Measurements from ENCODE around the gene PARD3. TPM values are rescaled to one million over a fixed set of nuclear protein-coding genes. Genes with fewer than 3 reads are reported as not detected.

Gene PARD3
- total and polyA plus RNA-seq, 3 donors from 2014 or later: 31.8 to 59.5 (median 49.5) TPM

- Histone ChIP-seq H3K27ac (no peak overlapping the region), H3K27me3 (no peaks in the 10 kb centered on the region), H3K36me3 (ENCODE audit: low read depth, missing control alignments) (no peaks in the 10 kb centered on the region)
Measured at GRCh38 chr10:34378297-34378696, 436.8 kb downstream of the PARD3 start.

GRCh38 chr10:34377833-34378232 lies 437.3 kb downstream of the PARD3 start:
- TF ChIP-seq POLR2A (IDR thresholded peaks at IDR 0.05): no peak
- no peak for TF ChIP-seq CTCF (IDR thresholded peaks at IDR 0.05)
- H3K27ac ChIP-seq: no peak overlapping the region
- H3K36me3 ChIP-seq (ENCODE audit: low read depth, missing control alignments): no peaks in the 10 kb centered on the region
- H3K4me3 ChIP-seq: no peak overlapping the region
- 95% methylated on average over 5 of the region's 5 CpGs for WGBS, 2 donors
- H3K4me1 ChIP-seq: no peaks in the 10 kb centered on the region
- DNase-seq: no peak
- H3K9me3 ChIP-seq: no peaks in the 10 kb centered on the region
- no peaks in the 10 kb centered on the region for H3K27me3 ChIP-seq
- intact Hi-C loops (cut with DNase I; ENCODE audit: low total_unique reads): no loop called here

More at GRCh38 chr10:34378297-34378696, 436.8 kb downstream of the PARD3 start:
- no peaks in the 10 kb centered on the region for H3K4me1 ChIP-seq
- TF ChIP-seq POLR2A (IDR thresholded peaks at IDR 0.05): no peak
- no peak for TF ChIP-seq CTCF (IDR thresholded peaks at IDR 0.05)
- no peak overlapping the region for H3K4me3 ChIP-seq
- no peak for DNase-seq
- intact Hi-C loops (cut with DNase I; ENCODE audit: low total_unique reads): no loop called here
- no peaks in the 10 kb centered on the region for H3K9me3 ChIP-seq

- no peaks in the 10 kb centered on the region for H3K36me3 ChIP-seq (ENCODE audit: low read depth, missing control alignments)
- intact Hi-C loops (cut with DNase I; ENCODE audit: low total_unique reads): no loop called here
- TF ChIP-seq CTCF (IDR thresholded peaks at IDR 0.05) (no peak), POLR2A (IDR thresholded peaks at IDR 0.05) (no peak)
- H3K27ac ChIP-seq: no peak overlapping the region
- H3K27me3 ChIP-seq: no peaks in the 10 kb centered on the region
- DNase-seq: no peak
- no peaks in the 10 kb centered on the region for H3K4me1 ChIP-seq
- WGBS, 2 donors: 84 to 86% methylated on average over 6 of the region's 6 CpGs
- H3K4me3 ChIP-seq: no peak overlapping the region
- H3K9me3 ChIP-seq: no peaks in the 10 kb centered on the region
Measured at GRCh38 chr10:34374356-34375045, 440.6 kb downstream of the PARD3 start.

GRCh38 chr10:34373211-34373610 lies 441.9 kb downstream of the PARD3 start:
- Histone ChIP-seq H3K4me1 (no peaks in the 10 kb centered on the region), H3K36me3 (ENCODE audit: low read depth, missing control alignments) (no peaks in the 10 kb centered on the region), H3K27me3 (no peaks in the 10 kb centered on the region), H3K27ac (no peak overlapping the region), H3K9me3 (no peaks in the 10 kb centered on the region), H3K4me3 (no peak overlapping the region)
- intact Hi-C loops (cut with DNase I; ENCODE audit: low total_unique reads): no loop called here
- 91 to 95% methylated on average over 4 of the region's 4 CpGs for WGBS, 2 donors
- DNase-seq: no peak
- TF ChIP-seq POLR2A (IDR thresholded peaks at IDR 0.05): no peak
- TF ChIP-seq CTCF (IDR thresholded peaks at IDR 0.05): no peak

- DNase-seq: no peak
- H3K27ac ChIP-seq: no peak overlapping the region
- H3K27me3 ChIP-seq: no peaks in the 10 kb centered on the region
- no peaks in the 10 kb centered on the region for H3K4me1 ChIP-seq
- no peaks in the 10 kb centered on the region for H3K36me3 ChIP-seq (ENCODE audit: low read depth, missing control alignments)
- TF ChIP-seq CTCF (IDR thresholded peaks at IDR 0.05) (no peak), POLR2A (IDR thresholded peaks at IDR 0.05) (no peak)
- H3K9me3 ChIP-seq: no peaks in the 10 kb centered on the region
- H3K4me3 ChIP-seq: no peak overlapping the region
- intact Hi-C loops (cut with DNase I; ENCODE audit: low total_unique reads): no loop called here
Measured at GRCh38 chr10:34372509-34372908, 442.6 kb downstream of the PARD3 start.
